Astrocyte of the cerebellum (primary cell): ENCODE data around the gene EPB41L3.

ENCODE experiments used
- DNase-seq: peaks from one replicate; pipeline ENCODE4 v3.0.0-alpha.2; 2011; ENCODE audit warnings: low read depth
- H3K4me3 ChIP-seq: 2 replicates; pipeline ENCODE4 v1.5.1; 2011; ENCODE audit warnings: mild to moderate bottlenecking, low read depth, low read length, moderate library complexity
- in situ Hi-C: cut with HindIII; loops from 2 replicates; pipeline ENCODE4 v1.10.0; 2017; ENCODE audit warnings: low sequenced_read_pairs
- TF ChIP-seq, protein P1 (sequence below): IDR thresholded peaks from 2 replicates; pipeline ENCODE4 v1.5.1; 2012; ENCODE audit warnings: low read length, low read depth, moderate library complexity, mild to moderate bottlenecking; ENCODE audit errors: missing control alignments

EPB41L3 gene

DNA sequence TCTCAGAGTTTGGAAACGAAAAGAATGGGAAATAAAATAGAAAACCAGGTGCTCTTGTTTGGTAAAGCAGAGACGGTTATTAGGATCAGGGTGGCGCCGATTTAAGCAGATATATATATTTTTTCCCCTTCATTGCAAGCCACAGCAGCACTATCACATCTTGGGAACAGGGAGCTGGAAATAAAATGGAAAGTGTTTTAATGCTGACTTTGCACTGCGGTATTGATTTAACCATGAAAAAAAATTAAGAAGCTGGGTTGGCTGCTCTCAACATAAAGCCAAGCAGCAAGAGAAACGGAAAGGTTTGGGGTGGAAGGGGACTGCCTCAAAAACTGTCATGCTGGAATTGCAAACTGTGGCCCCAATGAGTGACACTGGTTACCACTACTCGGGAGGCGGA is 145.5 kb downstream of the EPB41L3 start:
- no peak for DNase-seq
- no peak overlapping the region for H3K4me3 ChIP-seq
- in situ Hi-C loops: no loop called here
- TF ChIP-seq, protein P1, sequence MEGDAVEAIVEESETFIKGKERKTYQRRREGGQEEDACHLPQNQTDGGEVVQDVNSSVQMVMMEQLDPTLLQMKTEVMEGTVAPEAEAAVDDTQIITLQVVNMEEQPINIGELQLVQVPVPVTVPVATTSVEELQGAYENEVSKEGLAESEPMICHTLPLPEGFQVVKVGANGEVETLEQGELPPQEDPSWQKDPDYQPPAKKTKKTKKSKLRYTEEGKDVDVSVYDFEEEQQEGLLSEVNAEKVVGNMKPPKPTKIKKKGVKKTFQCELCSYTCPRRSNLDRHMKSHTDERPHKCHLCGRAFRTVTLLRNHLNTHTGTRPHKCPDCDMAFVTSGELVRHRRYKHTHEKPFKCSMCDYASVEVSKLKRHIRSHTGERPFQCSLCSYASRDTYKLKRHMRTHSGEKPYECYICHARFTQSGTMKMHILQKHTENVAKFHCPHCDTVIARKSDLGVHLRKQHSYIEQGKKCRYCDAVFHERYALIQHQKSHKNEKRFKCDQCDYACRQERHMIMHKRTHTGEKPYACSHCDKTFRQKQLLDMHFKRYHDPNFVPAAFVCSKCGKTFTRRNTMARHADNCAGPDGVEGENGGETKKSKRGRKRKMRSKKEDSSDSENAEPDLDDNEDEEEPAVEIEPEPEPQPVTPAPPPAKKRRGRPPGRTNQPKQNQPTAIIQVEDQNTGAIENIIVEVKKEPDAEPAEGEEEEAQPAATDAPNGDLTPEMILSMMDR: no peak

DNA sequence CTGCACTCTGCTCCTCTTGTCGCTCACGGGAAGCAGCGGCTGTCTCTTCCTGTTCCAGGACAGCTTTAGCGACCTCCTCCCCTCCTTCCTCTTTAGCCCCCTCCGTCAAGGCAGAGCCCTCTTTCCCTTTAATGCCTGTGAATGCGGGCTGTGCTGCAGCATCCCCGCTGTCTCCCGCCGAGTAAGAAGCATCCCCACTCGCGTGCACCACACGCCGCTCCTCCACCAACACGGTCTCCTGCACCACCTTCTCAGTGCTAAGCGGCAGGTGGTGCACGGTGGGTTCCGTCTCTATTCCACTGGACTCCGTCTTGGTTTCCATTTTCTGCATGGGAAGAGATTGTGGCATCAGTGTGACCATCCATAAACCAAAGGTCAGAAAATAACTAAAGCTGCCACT is 146.7 kb downstream of the EPB41L3 start:
- TF ChIP-seq, protein P1: no peak
- in situ Hi-C loops: no loop called here
- no peak for DNase-seq
- H3K4me3 ChIP-seq: no peak overlapping the region

DNA sequence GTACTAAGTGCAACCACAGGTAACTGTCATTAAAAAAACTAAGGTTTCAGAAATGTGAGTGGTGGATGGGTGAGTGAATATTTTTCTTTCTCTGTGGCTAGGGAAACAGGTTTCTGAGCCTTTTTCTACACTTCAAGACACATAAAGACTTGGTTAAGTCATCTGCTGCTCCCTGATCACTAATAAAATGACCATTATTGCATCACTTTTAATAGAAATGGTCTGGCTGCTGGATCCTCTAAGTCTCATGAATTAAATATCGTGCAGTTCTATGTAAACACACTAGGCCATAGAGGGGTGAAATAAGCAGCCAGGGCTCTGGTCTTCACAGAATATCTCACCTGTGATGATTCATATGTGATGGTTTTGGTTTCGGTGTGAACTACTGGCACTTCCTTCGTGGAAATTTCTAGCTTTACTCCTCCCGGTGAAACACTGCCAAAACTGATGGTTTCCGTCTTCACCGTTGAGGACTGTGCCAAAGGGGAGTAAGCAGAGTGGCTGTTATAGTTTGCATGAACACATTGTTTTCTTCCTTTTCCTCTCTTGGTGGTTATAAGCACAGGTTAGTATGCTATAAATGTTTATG is 147.8 kb downstream of the EPB41L3 start:
- no peak for DNase-seq
- TF ChIP-seq, protein P1: no peak
- no peak overlapping the region for H3K4me3 ChIP-seq
- in situ Hi-C loops: no loop called here

DNA sequence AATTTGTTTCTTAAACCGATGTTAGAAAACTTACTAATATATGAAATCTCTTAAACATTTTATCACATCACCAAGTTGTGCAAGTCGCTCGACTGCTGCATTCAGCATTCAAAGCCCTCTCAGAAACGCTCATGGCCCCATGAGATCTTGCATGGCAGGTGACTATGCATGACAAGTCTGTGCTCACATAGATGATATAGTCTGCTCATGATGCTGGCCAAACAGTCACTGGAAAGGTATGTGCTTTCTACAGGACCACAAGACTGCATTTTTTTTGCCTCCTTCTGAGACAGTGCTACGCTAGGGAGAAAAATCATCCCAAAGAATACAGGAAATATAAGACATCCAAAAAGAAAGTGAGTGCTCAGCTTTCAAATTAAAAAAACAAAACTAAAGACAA is 150.0 kb downstream of the EPB41L3 start:
- H3K4me3 ChIP-seq: no peak overlapping the region
- peak; percentile 32 for DNase-seq
- in situ Hi-C loops: no loop called here
- TF ChIP-seq, protein P1: no peak

DNA sequence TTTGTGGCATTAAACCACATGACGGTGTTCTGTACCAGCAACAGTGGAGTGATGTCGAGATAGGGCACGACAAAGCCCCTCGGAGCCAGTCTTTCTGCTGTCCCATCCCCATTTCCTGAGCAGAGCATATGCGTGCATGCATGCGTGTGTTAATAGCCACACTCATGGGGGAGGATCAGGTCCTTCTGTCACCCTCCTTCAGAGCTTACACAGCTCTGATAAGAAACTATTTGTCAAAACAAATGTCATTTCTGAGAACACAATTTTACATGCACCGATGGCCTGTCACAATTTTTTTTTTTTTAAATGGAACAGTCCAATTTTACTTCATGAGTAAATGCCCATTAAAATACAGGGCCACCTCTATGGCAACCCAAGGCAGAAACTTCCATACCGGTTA is 152.4 kb downstream of the EPB41L3 start:
- TF ChIP-seq, protein P1: no peak
- in situ Hi-C loops: no loop called here
- H3K4me3 ChIP-seq: no peak overlapping the region
- no peak for DNase-seq

DNA sequence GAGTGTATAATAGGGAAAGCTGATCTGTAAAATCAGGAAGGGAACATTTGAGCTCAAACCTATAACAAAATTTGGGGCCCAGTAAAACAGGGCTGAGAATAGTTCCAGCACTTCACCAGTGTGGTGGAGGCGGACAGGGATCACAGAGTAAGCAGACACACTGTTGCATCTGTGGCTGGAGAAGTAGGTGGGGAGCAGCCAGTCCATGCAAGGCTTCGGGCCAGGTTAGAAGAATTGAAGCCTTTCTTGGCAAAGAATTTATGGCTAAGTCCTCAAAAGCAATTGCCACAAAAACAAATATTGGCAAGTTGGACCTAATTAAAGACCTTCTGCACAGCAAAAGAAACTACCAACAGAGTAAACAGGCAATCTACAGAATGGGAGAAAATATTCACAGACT is 154.4 kb downstream of the EPB41L3 start:
- in situ Hi-C loops: no loop called here
- no peak for DNase-seq
- TF ChIP-seq, protein P1: no peak
- no peak overlapping the region for H3K4me3 ChIP-seq
